Activated T-helper 1 cell treated with anti-CD3 and anti-CD28 coated beads, Interleukin-12 subunit alpha, Interleukin-12 subunit beta, Interleukin-2, Interleukin-4 antibody, amounts not matched to agents 30 ng/mL and 10 ng/mL and 1 ng/mL, durations not matched to agents 14 hours and 24 hours and 36 hours (primary cell): ENCODE results near the gene MXD4. TPM values are rescaled to one million over a fixed set of nuclear protein-coding genes. Genes with fewer than 3 reads are reported as not detected.

Source experiments
- DNase-seq: peaks from one replicate; pipeline ENCODE4 v3.0.0; 2021; ENCODE audit warnings: low spot score
- H3K27ac Mint-ChIP-seq: one replicate; pipeline ENCODE4 v1.8.0; 2021; ENCODE audit warnings: mild to moderate bottlenecking, mixed read lengths
- H3K27me3 Mint-ChIP-seq: one replicate; pipeline ENCODE4 v1.8.0; 2022; ENCODE audit warnings: mild to moderate bottlenecking, moderate library complexity, mixed read lengths; ENCODE audit not compliant: insufficient read depth
- H3K36me3 Mint-ChIP-seq: one replicate; pipeline ENCODE4 v1.8.0; 2021; ENCODE audit warnings: low read depth, mixed read lengths
- H3K4me1 Mint-ChIP-seq: one replicate; pipeline ENCODE4 v1.8.0; 2021; ENCODE audit warnings: low read depth, mixed read lengths
- H3K4me3 Mint-ChIP-seq: one replicate; pipeline ENCODE4 v1.8.0; 2021; ENCODE audit warnings: mild to moderate bottlenecking, moderate library complexity, mixed read lengths
- H3K9me3 Mint-ChIP-seq: one replicate; pipeline ENCODE4 v1.8.0; 2021; ENCODE audit warnings: mixed read lengths
- intact Hi-C: fragments of 100-400 bp; cut with micrococcal nuclease; formaldehyde crosslinking; loops from one replicate; pipeline ENCODE4 v1.15.1; 2024
- total RNA-seq: library from RNA; stranded (reverse); gene quantifications from 2 replicates; pipeline ENCODE4 v1.2.3, GENCODE V29; 2022

MXD4 gene
- total RNA-seq, 1 donor from 2014 or later, result 7.9 TPM

DNA sequence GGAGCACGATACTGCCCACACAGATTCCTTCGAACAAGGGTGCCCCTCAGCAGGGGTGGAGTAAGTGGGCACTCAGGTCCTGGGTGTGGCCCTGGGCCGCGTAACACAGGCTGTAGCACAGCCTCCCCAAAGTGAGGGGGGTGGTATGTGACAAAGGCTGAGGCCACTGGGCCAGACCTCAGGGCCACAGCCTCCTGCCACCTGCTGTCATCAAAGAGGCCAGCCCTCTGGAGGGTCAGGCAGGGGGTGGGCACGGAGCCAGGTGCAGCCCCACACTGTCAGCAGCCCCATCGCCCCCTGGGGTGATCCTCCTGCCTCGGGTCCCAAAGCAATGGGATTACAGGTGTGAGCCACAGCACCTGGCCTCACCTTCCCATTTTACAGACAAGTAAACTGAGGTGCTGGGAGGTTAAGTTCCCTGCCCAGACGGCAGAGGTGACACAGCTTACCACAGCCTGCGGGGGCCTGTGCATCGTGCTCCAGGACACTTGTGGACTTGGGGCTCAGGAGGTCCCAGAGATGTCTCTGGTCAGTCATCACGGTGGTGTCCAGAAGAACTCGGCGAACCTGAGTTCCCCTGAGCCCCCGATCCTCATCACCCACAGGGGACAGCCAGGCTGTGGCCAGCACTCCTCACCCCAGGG, 27.5 kb upstream of the MXD4 start:
- intact Hi-C loops, result loop anchor here (10.0 kb wide), 1 partner anchor 45 kb away; no protein-coding TSS in a partner anchor
- peaks cover 12% of the 10 kb centered on the region for H3K27me3 Mint-ChIP-seq
- H3K4me1 Mint-ChIP-seq, result peaks cover 5% of the 10 kb centered on the region
- no peak for DNase-seq
- peaks cover 2% of the 10 kb centered on the region for H3K36me3 Mint-ChIP-seq
- no peaks in the 10 kb centered on the region for H3K9me3 Mint-ChIP-seq
- H3K27ac Mint-ChIP-seq, result no peak overlapping the region
- no peak overlapping the region for H3K4me3 Mint-ChIP-seq

DNA sequence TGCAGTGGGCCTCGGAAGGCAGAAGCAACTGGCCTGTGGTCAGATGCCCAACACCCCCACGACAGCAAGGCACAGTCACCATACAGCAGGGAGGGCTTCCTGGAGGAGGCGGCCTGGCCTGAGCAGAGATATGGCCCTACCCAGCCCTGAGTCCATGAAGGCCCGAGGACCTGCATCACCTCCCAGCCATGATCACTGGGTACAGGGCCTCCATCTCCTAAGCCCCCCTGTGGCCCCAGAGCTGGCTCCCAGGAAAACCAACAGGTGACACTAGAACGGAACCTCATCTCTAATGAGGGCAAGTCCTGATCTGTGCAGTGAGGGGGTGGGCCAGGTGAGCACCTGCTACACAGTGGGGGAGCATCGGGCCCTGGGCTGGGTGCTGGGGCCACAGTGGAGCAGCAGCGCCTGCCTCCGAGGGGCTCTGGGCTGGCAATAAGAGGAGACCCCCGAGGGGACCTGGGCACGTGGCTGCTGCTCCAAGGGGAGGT, 26.2 kb upstream of the MXD4 start:
- Mint-ChIP-seq H3K36me3 (peaks cover 2% of the 10 kb centered on the region), H3K27me3 (peaks cover 7% of the 10 kb centered on the region), H3K4me1 (peaks cover 12% of the 10 kb centered on the region), H3K27ac (no peak overlapping the region), H3K9me3 (no peaks in the 10 kb centered on the region), H3K4me3 (no peak overlapping the region)
- intact Hi-C loops, result loop anchor here (10.0 kb wide), 1 partner anchor 47 kb away; no protein-coding TSS in a partner anchor
- DNase-seq, result no peak

DNA sequence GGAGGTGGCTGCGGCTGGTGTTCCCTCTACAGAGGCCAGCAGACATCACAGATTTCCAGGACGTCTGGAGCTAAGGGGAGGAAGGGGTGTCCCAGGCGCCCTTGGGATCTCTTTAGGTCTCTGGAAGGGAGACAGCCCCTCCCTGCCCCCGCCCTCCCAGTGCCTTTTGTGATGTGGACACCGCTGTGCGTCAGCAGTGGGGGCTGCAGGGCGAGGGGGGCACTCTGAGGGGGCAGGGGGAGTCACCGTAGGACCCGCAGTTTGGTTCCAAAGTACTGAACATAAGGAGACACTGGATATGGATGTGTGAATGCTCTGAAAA, 25.6 kb upstream of the MXD4 start:
- Mint-ChIP-seq H3K36me3 (peaks cover 2% of the 10 kb centered on the region), H3K27ac (no peak overlapping the region), H3K27me3 (peaks cover 4% of the 10 kb centered on the region), H3K9me3 (no peaks in the 10 kb centered on the region), H3K4me1 (peaks cover 17% of the 10 kb centered on the region), H3K4me3 (no peak overlapping the region)
- intact Hi-C loops, result loop anchor here (10.0 kb wide), 1 partner anchor 47 kb away; no protein-coding TSS in a partner anchor
- no peak for DNase-seq

DNA sequence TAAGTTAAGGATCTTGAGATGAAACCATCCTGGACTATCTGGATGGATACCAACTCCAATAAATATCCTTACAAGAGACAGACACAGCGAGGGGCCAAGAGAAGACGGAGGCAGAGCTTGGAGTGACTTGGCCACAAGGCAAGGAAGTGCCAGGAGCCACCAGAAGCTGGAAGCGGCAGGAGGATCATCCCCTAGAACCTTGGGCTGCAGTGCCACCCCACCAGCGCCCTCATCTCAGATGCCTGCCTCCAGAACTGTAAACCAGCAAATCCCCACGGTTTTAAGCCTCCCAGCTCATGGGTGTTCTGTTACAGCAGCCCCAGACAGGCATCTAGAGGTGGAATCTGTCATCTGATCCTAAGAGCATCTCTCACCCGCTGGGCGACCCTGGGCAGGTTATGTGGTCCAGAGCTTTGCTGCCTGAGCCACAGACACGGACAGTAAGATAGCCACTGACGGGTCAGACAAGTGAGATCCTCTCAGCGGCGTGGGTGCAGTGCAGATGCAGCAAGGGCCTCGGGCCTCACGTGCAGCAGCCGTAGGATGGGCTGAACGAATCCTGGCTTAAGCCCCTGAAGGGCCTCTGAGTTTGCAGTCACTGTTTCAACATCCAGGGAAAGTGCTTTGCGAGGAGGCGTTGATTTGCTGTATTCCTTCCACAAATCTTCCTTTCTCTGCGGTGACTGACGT, 25.1 kb upstream of the MXD4 start:
- Mint-ChIP-seq H3K36me3 (peaks cover 4% of the 10 kb centered on the region), H3K27ac (no peak overlapping the region), H3K9me3 (no peaks in the 10 kb centered on the region), H3K4me3 (no peak overlapping the region), H3K27me3 (peaks cover 3% of the 10 kb centered on the region), H3K4me1 (peaks cover 22% of the 10 kb centered on the region)
- intact Hi-C loops, result loop anchor here (10.0 kb wide), 1 partner anchor 48 kb away; no protein-coding TSS in a partner anchor
- DNase-seq, result no peak

DNA sequence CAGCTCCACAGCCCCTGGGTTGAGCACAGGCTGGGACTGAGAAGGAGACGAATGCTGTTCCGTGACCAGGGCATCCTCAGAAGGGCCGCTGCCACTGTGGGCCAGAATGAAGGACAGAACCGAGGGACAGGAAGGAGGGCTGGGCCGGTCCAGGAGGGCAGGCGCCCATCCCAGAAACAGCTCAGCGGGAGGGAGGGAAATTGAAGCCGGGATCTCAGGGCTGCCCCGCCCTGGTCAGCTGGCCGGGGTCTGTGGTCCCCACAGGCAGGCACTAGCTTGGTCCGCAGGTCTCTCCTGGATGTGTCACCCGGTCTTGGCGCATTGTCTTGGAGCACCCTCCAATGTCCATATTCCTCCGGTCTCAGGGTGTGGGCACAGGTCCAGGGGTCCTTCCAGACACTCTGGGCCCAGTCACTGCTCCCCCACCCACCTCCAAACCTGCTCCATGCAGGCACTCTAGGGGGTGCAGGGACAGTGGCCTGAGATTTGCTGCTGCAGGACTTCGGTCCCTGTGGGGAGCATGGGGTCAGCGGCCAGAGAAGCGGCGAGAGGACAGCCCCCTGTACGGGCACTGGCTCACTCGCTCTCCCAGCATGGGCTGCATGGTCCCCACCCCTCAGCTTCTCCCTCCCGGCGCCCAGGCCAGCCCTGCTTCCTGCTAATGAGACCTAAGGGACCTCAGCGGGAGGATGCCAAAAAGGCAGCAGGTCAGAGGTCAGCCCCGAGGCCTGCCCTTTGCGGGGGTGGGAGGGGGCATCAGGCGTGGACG, 23.9 kb upstream of the MXD4 start:
- H3K36me3 Mint-ChIP-seq, result peaks cover 3% of the 10 kb centered on the region
- no peak overlapping the region for H3K4me3 Mint-ChIP-seq
- H3K27ac Mint-ChIP-seq, result no peak overlapping the region
- no peak for DNase-seq
- peaks cover 1% of the 10 kb centered on the region for H3K27me3 Mint-ChIP-seq
- no peaks in the 10 kb centered on the region for H3K9me3 Mint-ChIP-seq
- intact Hi-C loops, result loop anchor here (10.0 kb wide), 1 partner anchor 49 kb away; no protein-coding TSS in a partner anchor
- peaks cover 32% of the 10 kb centered on the region for H3K4me1 Mint-ChIP-seq

DNA sequence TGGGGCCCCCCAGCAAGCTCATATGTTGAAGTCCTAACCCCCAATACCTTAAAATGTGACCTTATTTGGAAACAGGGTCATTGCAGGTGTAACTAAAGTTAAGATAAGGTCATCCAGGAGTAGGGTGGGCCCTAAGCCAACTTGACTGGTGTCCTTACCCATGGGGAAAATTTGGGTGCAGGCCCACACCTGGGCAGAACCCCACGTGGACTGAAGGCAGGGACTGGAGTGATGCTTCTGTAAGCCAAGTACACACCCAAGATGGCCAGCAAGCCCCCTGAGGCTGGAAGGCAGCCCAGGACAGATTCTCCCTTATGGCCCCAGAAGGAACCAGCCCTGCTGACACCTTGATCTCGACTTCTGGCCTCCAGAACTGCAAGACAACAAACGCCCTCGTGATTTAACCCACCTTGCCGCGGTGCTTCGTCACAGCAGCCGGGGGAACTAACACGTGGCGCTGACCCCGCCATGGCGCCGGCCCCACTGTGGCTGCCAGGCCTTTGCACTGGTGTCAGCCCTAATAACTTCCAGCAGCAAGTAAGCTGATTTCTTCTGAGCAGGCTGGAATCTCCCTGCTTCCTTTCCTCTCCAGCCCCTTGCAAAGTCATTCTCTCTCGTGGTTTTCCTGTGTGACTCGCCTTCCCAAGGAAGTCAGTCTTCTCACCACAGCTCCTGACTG, 23.2 kb upstream of the MXD4 start:
- Mint-ChIP-seq H3K36me3 (peaks cover 2% of the 10 kb centered on the region), H3K9me3 (no peaks in the 10 kb centered on the region), H3K4me1 (peaks cover 30% of the 10 kb centered on the region), H3K27ac (no peak overlapping the region), H3K4me3 (no peak overlapping the region), H3K27me3 (no peaks in the 10 kb centered on the region)
- intact Hi-C loops, result loop anchor here (10.0 kb wide), 1 partner anchor 50 kb away; no protein-coding TSS in a partner anchor
- DNase-seq, result no peak

DNA sequence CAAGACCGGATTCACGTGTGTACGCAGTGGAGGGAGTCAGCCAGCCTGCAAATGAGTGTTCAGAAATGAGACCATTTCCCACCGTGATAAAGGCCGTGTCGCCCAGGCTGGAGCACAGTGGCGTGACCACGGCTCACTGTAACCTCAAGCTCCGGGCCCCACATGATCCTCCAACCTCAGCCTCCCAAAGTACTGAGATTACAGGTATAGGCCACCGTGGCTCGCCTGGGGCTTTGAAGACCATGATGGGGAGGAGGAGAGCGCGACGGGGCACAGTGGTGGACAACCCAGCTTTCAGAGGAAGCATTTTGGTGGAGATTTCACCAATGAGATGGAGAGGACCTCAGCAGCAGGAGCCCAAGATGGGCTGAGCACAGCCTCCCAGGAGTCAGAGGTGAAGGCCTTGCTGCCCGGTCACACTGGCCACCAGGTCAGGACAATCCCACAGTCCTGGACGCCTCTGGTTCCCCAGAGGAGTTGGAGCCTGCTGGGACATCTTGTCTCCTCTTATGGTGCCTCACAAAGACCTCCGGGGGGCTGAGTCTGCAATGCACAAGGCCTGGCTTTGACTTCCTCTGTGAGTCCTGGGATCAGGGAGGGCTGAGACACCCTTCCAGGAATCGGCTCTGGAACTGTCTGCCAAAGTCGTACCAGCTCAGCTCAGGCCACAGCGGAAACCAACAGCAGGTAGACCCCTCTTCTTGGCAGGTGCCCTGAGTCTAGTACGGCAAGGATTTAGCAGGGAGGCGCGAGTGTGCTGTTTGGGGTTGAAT, 22.4 kb upstream of the MXD4 start:
- peaks cover 2% of the 10 kb centered on the region for H3K36me3 Mint-ChIP-seq
- no peaks in the 10 kb centered on the region for H3K27me3 Mint-ChIP-seq
- no peaks in the 10 kb centered on the region for H3K9me3 Mint-ChIP-seq
- peaks cover 30% of the 10 kb centered on the region for H3K4me1 Mint-ChIP-seq
- H3K27ac Mint-ChIP-seq, result no peak overlapping the region
- intact Hi-C loops, result loop anchor here (10.0 kb wide), 1 partner anchor 50 kb away; no protein-coding TSS in a partner anchor
- H3K4me3 Mint-ChIP-seq, result no peak overlapping the region
- DNase-seq, result no peak

DNA sequence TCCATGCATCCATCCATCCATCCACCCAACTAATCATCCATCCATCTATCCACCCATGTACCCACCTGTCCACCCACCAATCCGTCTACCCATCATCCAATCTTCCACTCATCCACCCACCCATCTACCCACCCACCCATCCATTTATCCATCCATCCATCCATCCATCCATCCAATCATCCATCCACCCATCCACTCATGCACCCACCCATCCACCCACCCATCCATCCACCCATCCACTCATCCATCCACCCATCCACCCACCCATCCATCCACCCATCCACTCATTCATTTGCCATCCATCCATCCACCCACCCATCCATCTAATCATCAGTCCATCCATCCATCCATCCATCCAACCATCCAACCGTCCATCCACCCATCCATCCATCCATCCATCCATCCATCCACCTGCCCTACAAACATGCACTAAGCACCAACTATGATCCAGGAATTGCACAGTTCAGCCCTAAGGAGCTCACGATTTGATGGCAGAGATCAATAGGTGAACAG, 21.3 kb upstream of the MXD4 start:
- peaks cover 2% of the 10 kb centered on the region for H3K36me3 Mint-ChIP-seq
- no peak for DNase-seq
- peaks cover 30% of the 10 kb centered on the region for H3K4me1 Mint-ChIP-seq
- H3K9me3 Mint-ChIP-seq, result no peaks in the 10 kb centered on the region
- no peaks in the 10 kb centered on the region for H3K27me3 Mint-ChIP-seq
- H3K4me3 Mint-ChIP-seq, result no peak overlapping the region
- H3K27ac Mint-ChIP-seq, result no peak overlapping the region
- intact Hi-C loops, result loop anchor here (2.0 to 10.0 kb wide), 3 partner anchors 20 to 130 kb away; partner anchors contain the start of gene MXD4

DNA sequence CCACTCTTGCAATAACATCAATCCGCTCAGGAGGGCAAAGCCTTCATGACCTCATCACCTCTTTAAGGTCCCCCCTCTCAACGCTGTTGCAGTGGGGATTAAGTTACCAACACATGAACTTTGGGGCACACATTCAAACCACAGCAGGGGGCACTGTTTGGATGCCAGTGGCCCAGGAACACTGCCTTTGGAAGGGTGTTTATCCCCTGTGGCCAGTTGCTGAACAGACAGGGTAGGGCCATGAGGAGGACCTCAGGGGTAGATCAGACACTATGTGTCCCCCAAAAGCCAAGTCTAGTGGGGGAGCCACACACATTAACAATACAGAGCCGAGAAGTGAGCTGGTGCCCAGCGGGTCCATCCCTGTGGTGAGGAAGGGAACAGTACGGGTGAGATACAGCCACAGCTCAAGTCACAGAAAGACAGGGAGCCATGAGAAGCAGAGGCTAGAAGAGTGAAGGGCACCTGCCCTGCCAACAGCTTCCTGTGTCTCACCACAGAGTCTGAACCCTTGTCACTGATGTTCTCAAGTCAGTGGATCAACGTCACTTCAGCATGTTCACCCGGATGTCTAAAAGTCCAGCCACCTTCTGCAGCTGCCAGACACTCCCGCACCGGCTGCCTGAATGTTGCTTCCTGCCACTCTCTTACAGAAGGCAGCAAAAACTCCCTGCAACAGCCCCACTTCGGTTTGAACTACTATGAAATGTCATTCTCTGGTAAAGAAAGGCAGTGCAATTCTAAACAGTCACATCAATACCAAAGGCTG, 19.9 kb upstream of the MXD4 start:
- intact Hi-C loops, result loop anchor here (1.0 to 10.0 kb wide), 5 partner anchors 10 to 181 kb away; partner anchors contain the start of gene MXD4
- peaks cover 30% of the 10 kb centered on the region for H3K4me1 Mint-ChIP-seq
- H3K36me3 Mint-ChIP-seq, result peaks cover 2% of the 10 kb centered on the region
- peak; percentile 74 for DNase-seq
- H3K9me3 Mint-ChIP-seq, result no peaks in the 10 kb centered on the region
- H3K4me3 Mint-ChIP-seq, result peak overlapping the region; percentile 45
- H3K27me3 Mint-ChIP-seq, result no peaks in the 10 kb centered on the region
- peak overlapping the region; percentile 90 for H3K27ac Mint-ChIP-seq

DNA sequence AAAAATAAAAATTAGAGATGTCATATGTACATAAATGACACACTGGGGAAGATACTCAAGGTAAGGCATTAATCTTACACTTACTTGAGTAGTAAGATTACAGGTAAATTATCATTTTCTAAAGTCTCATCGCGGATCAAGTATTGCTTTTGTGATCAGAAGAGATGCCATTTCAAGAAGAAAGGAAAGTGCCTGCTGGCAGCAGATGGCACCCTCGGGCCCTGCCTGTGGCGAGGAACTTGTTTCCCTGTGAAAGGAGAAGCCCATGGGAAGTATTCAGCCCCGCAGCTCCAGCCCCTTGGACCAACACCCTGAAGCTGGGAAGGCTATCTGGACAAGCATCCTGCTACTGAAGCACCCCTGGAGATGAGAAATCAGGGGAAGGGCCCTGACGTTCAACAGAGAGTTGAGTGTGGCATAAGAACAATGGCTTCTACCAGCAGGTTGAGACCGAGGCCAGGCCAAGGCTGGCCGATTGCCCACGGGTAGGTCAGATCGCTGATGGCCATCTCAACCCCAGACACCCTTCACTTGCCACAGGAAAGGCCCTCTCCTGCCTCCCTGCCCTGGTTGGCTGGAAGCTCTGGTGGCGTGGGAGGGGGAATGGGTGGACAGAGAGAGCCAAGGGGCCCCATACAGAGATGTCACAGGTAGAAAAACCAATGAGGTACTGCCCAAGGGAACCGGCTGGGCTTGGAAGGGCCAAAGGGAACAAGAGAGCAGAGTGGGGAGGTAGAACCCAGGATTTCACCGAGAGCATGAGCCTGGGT, 18.8 kb upstream of the MXD4 start:
- peak overlapping the region; percentile 90 for H3K27ac Mint-ChIP-seq
- no peaks in the 10 kb centered on the region for H3K9me3 Mint-ChIP-seq
- H3K4me1 Mint-ChIP-seq, result peaks cover 30% of the 10 kb centered on the region
- intact Hi-C loops, result loop anchor here (2.0 to 10.0 kb wide), 2 partner anchors 54 to 182 kb away; no protein-coding TSS in a partner anchor
- H3K27me3 Mint-ChIP-seq, result no peaks in the 10 kb centered on the region
- no peak overlapping the region for H3K4me3 Mint-ChIP-seq
- H3K36me3 Mint-ChIP-seq, result peaks cover 2% of the 10 kb centered on the region
- DNase-seq, result no peak
